Glomerular endothelial cell (primary cell): ENCODE measurements around the gene TTC39B. TPM values are rescaled to one million over a fixed set of nuclear protein-coding genes. Genes with fewer than 3 reads are reported as not detected.

Experiments
- DNase-seq: peaks from one replicate; pipeline ENCODE4 v3.0.0-alpha.2; 2011; ENCODE audit warnings: low read depth, low spot score; ENCODE audit errors: extremely low read depth
- total RNA-seq: library from RNA; depleted of rRNA; stranded (reverse); fragments of >200 nt; gene quantifications from 2 replicates; pipeline ENCODE4 v1.2.3, GENCODE V29; 2015

The TTC39B gene
- total RNA-seq, 1 donor from 2014 or later = 3.6 TPM

GRCh38 chr9:15187589-15187988 is 119.4 kb downstream of the TTC39B start:
- no peak for DNase-seq

DNA sequence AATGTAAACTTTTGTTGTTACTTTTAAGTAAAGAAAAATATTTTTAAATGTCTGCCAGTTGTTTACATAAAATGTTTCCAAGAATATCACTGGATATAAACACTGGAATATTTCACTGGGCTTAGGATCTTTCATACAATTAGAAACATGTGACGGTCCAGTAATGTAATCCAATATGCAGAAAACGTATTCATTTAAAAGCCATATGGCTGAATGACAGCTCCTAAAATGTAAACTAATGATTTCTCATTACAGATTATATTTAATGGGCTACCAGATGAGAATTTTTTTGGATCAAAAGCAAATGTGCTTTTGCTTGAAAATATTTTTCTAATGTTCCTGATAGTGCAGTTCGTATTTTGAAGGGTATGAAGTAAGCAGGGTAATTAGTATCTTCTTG is 124.3 kb downstream of the TTC39B start:
- no peak for DNase-seq

DNA sequence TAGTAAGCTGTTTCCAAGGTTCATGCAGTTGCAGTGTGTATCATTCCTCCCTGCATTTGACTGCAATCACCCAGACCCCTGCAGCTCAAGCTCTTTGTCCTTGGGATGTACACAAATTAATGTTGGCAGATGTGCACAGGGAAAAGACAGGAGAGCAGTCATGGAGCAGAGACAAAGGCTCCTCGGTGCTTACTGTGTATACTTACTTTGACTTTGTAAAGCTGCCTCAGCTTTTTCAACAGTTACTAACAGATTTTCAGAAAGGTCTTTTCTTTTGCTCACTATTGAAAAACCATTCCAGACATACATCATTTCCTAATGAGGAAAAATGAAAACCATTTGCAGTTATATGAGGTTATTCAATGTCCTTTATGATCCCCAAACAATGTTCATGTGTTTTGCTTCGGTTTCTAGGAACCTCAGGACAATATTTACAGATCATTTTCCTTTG is 124.9 kb downstream of the TTC39B start:
- no peak for DNase-seq

GRCh38 chr9:15180124-15180523 is 126.9 kb downstream of the TTC39B start:
- no peak for DNase-seq

DNA sequence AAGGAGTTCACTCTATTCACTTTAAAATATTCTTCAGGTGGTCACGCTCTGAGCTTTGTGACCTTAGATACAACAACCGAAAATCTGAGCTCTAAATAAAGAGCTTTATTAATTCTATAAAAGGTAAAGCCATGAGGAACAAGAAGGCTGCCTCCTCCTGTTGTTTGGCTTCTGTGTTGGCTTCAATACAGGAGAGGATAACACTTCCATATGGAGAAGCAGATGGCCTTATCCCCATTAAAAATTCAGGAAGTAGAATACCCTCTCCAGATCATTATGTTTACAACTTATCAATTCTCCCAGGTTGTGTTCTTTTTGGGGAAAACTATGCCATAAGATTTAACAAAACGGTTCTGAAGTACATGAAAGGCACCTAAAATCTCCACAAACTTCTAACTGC is 128.4 kb downstream of the TTC39B start:
- no peak for DNase-seq

DNA sequence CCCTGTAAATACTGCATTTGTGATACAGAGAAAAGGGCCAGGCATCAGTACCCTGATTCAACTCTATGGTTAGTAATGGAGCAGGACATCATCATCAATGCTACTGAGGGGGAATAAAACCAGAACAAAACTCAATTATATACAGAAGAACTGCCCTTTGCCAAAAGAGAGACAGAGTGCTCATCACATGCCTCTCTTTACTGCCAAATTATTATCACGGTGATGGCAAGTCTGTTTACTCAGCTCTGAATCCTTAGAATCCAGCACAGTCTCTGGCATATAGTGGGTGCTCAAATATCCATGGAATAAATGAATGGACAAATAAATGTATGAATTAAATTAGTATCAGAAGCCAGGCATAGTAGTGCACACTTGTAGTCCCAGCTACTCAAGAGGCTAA is 130.2 kb downstream of the TTC39B start:
- DNase-seq = no peak

DNA sequence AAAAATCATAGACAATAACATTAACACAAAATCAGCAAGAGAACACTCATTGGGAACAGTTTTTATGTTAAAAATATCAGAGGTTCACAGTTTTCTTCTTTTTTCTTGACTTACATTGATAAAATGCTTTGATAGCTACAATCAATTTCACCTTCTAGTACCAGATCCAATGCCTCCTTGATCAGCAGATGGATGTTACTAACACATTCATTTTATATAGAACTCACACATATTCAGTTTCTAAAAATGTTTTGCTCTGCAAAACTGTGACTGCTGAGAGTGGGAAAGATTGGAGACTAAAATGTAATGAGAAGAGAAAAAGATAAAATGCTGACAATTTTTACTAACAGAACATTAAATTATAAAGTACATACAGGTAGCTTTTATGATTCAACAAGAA is 143.1 kb downstream of the TTC39B start:
- no peak for DNase-seq

DNA sequence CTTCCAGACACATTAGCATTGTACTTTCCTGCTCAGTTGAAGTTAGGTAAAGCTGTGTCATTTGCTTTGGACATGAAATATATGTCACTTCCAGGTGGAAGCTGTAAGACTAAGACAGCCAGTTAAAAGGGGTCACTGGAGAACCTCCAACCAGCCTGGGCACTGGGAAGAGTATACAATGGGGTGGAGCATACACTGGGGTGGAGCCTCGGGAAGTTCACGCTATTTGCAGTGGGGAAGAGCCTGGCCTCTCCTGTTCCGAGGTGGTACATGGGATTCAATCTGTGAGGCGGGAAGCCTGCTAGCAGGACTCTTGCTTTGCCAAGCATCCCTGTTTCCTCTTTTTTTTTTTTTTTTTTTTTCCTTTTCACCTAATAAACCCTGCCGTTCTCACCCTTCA is 145.3 kb downstream of the TTC39B start:
- no peak for DNase-seq

- no peak for DNase-seq
These were observed 146.3 kb downstream of the TTC39B start for GRCh38 chr9:15160673-15161072.

GRCh38 chr9:15158064-15158463 is 149.0 kb downstream of the TTC39B start:
- DNase-seq = no peak

DNA sequence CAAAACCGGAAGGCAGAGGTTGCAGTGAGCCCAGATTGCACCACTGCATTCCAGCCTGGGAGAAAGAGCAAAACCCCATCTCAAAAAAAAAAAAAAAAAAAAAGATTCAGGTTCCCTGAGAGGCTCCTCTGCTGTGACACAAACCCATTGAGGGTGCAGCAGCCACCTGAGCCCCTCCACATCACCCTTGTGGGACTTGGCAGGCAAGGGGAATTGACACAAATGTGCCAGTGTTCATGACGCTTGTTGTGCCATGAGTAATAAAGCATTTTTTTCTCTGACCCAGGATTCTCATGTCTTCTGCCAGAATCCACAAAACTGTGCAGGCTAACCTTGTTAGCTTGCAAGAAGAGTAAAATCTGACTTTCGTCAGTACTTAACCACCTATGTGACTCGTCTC is 149.6 kb downstream of the TTC39B start:
- no peak for DNase-seq

DNA sequence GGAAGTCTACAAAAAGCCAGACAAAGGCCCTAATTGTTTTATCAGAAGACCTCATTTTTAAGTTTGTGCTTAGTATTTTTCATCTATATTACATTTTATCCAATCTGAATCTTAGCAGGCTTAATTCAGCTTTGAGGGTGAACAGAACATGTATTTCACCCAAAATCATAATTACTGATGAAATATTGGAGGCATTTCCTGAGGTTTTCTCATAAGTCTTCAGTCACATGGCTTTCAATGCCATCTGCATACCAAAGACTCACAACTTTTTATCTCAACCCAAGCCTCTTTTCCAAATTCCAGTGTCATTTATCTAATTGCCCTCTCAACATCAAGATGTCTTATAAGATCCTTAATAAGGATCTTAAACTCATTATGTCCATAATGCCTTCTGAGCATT is 150.8 kb downstream of the TTC39B start:
- DNase-seq = no peak

- DNase-seq = peak; percentile 82
These were observed 151.2 kb downstream of the TTC39B start for GRCh38 chr9:15155826-15156225.

- DNase-seq = no peak
These were observed 151.7 kb downstream of the TTC39B start for GRCh38 chr9:15155323-15155722.

DNA sequence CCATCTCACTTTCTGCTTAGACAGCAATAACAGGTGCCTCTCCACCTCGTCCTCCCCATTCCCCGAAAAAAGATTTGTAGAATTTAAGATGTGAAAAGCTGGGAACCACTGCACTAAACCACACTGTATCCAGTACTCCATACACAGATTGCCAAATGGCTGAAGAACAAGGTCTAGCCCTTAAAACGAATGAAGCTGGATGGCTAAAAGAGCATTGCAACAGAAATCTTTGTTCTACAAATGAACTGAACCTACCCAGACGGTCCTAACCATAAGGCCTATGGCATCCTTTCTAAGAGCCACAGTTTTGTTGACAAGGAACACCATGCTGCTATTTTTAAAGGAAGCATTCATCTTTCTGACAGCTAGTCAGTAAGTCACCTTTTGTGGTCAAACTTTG is 152.3 kb downstream of the TTC39B start:
- no peak for DNase-seq

- no peak for DNase-seq
These were observed 153.1 kb downstream of the TTC39B start for GRCh38 chr9:15153961-15154360.

DNA sequence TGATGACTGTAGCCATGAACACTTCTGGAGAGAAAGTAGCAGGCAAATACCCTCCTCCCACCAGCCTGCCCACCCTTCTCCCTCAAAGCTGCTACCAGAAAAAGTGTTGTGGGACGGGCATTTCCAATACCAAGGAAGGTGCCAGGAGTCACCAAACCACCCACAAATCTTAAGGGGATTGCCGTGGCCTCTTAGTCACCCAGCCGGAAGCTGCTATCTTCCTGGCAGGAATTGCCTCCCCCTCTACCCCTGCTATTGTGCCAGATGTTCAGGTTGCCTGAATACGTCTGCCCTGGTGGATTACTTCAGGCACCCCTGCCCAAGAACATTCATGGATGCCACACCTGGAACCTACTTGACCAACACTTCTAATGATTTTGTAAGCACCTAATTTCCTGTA is 156.1 kb downstream of the TTC39B start:
- DNase-seq = no peak

- DNase-seq = no peak
These were observed 157.6 kb downstream of the TTC39B start for GRCh38 chr9:15149450-15149849.

- no peak for DNase-seq
These were observed 160.7 kb downstream of the TTC39B start for GRCh38 chr9:15146268-15146700.

DNA sequence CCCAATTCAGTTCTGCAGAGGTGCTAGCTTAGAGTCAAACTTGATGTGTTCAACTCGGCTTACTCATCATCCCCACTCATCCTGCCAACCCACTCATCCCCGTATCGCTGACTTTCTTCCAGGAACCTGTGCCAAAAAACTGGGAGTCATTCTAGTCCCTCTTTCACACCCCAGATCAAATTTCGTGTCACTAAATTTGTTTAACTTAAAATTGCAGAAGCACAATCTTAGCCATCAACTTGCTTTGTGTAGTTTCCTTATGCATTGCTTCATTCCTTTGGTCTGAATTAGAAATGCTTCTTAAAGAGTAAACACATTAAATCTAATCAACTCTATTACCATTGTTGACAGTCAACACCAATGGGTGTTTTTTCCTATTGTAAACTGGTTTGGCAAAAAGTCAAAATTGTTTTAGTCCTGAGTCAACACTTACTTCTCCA is 162.4 kb downstream of the TTC39B start:
- no peak for DNase-seq

DNA sequence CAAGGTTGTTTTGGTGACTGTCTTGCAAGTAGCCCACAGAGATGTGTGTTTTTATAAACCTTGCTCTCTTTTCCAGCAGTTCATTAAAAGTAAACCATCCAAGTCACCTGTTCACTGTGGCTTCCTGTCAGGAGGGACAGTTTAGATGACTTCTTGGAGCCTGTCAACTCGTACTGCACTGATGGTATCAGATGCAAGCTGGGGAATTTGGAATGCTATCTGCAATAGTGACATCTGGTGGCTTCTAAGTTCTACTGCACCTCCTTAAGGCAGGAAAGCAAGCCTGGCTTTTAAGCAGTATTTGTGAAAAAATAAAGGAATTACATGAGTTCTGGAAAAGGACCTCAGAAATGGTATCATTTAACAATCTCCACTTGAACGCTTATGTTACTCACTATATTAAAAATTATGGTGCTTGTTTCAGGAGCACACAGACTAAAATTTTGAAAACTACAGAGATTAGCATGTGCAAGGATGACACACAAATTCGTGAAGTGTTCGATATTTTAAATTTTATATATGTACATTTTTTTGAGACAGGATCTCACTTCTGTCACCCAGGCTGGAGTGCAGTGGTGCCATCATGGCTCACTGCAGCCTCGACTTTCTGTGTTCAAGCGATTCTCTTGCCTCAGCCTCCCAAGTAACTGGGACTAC is 164.0 kb downstream of the TTC39B start:
- DNase-seq = no peak

GRCh38 chr9:15140051-15140450 is 167.0 kb downstream of the TTC39B start:
- DNase-seq = no peak

DNA sequence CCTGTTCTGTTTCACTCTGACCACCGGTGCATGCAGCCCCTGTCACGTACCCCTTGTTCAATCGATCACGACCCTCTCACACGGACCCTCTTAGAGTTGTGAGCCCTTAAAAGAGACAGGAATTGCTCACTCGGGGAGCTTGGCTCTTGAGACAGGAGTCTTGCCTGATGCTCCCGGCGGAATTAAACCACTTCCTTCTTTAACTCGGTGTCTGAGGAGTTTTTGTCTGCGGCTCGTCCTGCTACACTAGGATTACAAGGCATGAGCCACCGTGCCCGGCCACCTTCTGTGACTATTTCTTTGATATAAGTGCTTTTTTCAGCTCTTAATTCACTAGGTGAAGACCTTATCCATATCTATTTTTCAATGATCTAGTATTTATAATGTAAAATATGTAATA is 167.5 kb downstream of the TTC39B start:
- no peak for DNase-seq
